Measurements from ENCODE around the gene LILRB1. TPM values are rescaled to one million over a fixed set of nuclear protein-coding genes. Genes with fewer than 3 reads are reported as not detected.
"Not testable (repeated sequence)": the region's sequence is repeated elsewhere in the genome, so short reads cannot be mapped to it uniquely, and the experiment has no call there.

Gene LILRB1
- polyA plus RNA-seq, 1 of the 3 experiments (the other 2 are of a cell fraction) = not detected

DNA sequence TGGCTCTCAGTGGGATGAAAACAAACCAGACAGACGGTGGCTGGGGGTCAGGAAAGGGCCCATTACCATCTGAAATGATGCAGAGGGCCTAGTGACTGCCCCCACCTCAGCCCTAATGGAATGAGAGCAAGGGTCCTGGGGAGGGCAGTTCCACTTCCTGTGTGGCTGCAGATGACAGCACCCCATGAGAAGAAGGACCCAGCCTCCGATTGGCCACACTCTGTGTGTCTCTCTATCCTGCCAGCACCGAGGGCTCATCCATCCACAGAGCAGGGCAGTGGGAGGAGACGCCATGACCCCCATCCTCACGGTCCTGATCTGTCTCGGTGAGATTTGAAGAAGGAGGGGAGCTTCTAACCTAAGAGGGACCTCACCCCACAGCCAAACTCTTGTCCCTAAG lies 498 bp downstream of the LILRB1 start (continued):
- TF ChIP-seq, protein P1, sequence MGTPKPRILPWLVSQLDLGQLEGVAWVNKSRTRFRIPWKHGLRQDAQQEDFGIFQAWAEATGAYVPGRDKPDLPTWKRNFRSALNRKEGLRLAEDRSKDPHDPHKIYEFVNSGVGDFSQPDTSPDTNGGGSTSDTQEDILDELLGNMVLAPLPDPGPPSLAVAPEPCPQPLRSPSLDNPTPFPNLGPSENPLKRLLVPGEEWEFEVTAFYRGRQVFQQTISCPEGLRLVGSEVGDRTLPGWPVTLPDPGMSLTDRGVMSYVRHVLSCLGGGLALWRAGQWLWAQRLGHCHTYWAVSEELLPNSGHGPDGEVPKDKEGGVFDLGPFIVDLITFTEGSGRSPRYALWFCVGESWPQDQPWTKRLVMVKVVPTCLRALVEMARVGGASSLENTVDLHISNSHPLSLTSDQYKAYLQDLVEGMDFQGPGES (IDR thresholded peaks at IDR 0.05; ENCODE audit: low read depth, low read length) = no peak
- TF ChIP-seq, protein P2, sequence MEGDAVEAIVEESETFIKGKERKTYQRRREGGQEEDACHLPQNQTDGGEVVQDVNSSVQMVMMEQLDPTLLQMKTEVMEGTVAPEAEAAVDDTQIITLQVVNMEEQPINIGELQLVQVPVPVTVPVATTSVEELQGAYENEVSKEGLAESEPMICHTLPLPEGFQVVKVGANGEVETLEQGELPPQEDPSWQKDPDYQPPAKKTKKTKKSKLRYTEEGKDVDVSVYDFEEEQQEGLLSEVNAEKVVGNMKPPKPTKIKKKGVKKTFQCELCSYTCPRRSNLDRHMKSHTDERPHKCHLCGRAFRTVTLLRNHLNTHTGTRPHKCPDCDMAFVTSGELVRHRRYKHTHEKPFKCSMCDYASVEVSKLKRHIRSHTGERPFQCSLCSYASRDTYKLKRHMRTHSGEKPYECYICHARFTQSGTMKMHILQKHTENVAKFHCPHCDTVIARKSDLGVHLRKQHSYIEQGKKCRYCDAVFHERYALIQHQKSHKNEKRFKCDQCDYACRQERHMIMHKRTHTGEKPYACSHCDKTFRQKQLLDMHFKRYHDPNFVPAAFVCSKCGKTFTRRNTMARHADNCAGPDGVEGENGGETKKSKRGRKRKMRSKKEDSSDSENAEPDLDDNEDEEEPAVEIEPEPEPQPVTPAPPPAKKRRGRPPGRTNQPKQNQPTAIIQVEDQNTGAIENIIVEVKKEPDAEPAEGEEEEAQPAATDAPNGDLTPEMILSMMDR (IDR thresholded peaks at IDR 0.05) = no peak
- no peak for TF ChIP-seq MEF2A (IDR thresholded peaks at IDR 0.05; ENCODE audit: borderline replicate concordance, low read depth)
- no peak for TF ChIP-seq TCF12 (IDR thresholded peaks at IDR 0.05)
- no peak for TF ChIP-seq PBX3 (IDR thresholded peaks at IDR 0.05)
- no peak for TF ChIP-seq RFX5 (IDR thresholded peaks at IDR 0.05; ENCODE audit: low read length)
- no peak for TF ChIP-seq TAF1 (IDR thresholded peaks at IDR 0.05; ENCODE audit: borderline replicate concordance, low read depth, low read length)
- no peak for TF ChIP-seq YY1 (IDR thresholded peaks at IDR 0.05; ENCODE audit: low read depth)

GRCh38 chr19:54631489-54632337 lies 1.4 kb downstream of the LILRB1 start:
- H3K4me3 ChIP-seq (ENCODE audit: low read depth in 2 of 2, low read length in 1 of 2); H3K4me1 ChIP-seq (ENCODE audit: control insufficient read depth in 1 of 2, insufficient read depth in 2 of 2, low read depth in 1 of 2, low read length in 1 of 2); H4K20me1 ChIP-seq (ENCODE audit: insufficient read depth); H3K4me2 ChIP-seq; H3K9ac ChIP-seq; H3K79me2 ChIP-seq (ENCODE audit: insufficient read depth); DNase-seq; H3K9me3 ChIP-seq; H2AFZ ChIP-seq (ENCODE audit: low read depth); POLR2A ChIA-PET; H3K9me2 ChIP-seq; H3K27ac ChIP-seq (ENCODE audit: low read depth in 2 of 2, low read length in 1 of 2); H3K36me3 ChIP-seq (replicated peaks in 1 of 2; ENCODE audit: control insufficient read depth in 1 of 2, insufficient read depth in 2 of 2, low read length in 1 of 2); H3F3A ChIP-seq (replicated peaks; ENCODE audit: insufficient read depth): not testable (repeated sequence)
- peaks cover 59% of the 10 kb centered on the region for H3K27me3 ChIP-seq (ENCODE audit: insufficient read depth)
- CTCF ChIA-PET = interaction anchor here (0.7 to 0.9 kb wide), 2 partner anchors 42 to 150 kb away, joined by 3 to 4 read pairs; no protein-coding TSS in a partner anchor
- WGBS (ENCODE audit: low lambda C conversion rate) = 10% methylated on average over 19 of the region's 23 CpGs

DNA sequence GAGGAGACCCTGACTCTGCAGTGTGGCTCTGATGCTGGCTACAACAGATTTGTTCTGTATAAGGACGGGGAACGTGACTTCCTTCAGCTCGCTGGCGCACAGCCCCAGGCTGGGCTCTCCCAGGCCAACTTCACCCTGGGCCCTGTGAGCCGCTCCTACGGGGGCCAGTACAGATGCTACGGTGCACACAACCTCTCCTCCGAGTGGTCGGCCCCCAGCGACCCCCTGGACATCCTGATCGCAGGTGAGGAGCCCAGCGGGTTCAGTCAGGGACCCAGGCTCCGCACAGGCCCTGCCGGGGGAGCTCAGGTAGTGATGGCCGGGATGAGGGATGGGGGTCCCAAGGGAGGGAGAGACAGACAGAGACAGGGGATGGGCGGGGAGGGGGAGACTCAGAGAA lies 2.2 kb downstream of the LILRB1 start:
- DNase-seq; H3K27ac ChIP-seq (ENCODE audit: low read depth in 2 of 2, low read length in 1 of 2); H3K9me3 ChIP-seq; H3F3A ChIP-seq (replicated peaks; ENCODE audit: insufficient read depth); H3K4me3 ChIP-seq (ENCODE audit: low read depth in 2 of 2, low read length in 1 of 2); H3K9ac ChIP-seq; H3K9me2 ChIP-seq; H3K4me2 ChIP-seq; H4K20me1 ChIP-seq (ENCODE audit: insufficient read depth); H3K36me3 ChIP-seq (replicated peaks in 1 of 2; ENCODE audit: control insufficient read depth in 1 of 2, insufficient read depth in 2 of 2, low read length in 1 of 2); H2AFZ ChIP-seq (ENCODE audit: low read depth); H3K79me2 ChIP-seq (ENCODE audit: insufficient read depth); H3K4me1 ChIP-seq (ENCODE audit: control insufficient read depth in 1 of 2, insufficient read depth in 2 of 2, low read depth in 1 of 2, low read length in 1 of 2); POLR2A ChIA-PET: not testable (repeated sequence)
- peaks cover 57% of the 10 kb centered on the region for H3K27me3 ChIP-seq (ENCODE audit: insufficient read depth)
- CTCF ChIA-PET = interaction anchor here (0.9 kb wide), 1 partner anchor 42 kb away, joined by 3 read pairs; no protein-coding TSS in a partner anchor
- 8% methylated on average over 13 of the region's 16 CpGs for WGBS (ENCODE audit: low lambda C conversion rate)

Measured in SK-N-SH (cell line).